Natural killer cell treated with Interleukin-12 subunit alpha and Interleukin-12 subunit beta and Interleukin-15 and Interleukin-18, amount 100 ng/mL, for 72 hours (primary cell): Measurements from ENCODE around the gene DLL1. TPM values are rescaled to one million over a fixed set of nuclear protein-coding genes. Genes with fewer than 3 reads are reported as not detected.

Source experiments
- ATAC-seq, 2 donors: fragments of 150-1000 bp; cut with Tn5 transposase in 1 of 2; sonication (Bioruptor Pico), chemical (Tn5 transposase) in 1 of 2; 2 replicates each; pipeline ENCODE4 v1.10.0; 2021
- DNase-seq: peaks from one replicate; pipeline ENCODE4 v3.0.0; 2022; ENCODE audit warnings: low spot score
- H3K27ac Mint-ChIP-seq, 2 donors: 1 replicate in 1 of 2; 2 replicates in 1 of 2; pipeline ENCODE4 v1.8.0; 2022; ENCODE audit warnings: mixed read lengths in 2 of 2, mild to moderate bottlenecking in 1 of 2, moderate library complexity in 1 of 2
- H3K27me3 Mint-ChIP-seq, 2 donors: 1 replicate in 1 of 2; 2 replicates in 1 of 2; pipeline ENCODE4 v1.8.0; 2022; ENCODE audit warnings: mixed read lengths in 2 of 2
- H3K36me3 Mint-ChIP-seq: one replicate; pipeline ENCODE4 v1.8.0; 2022; ENCODE audit warnings: mixed read lengths
- H3K4me1 Mint-ChIP-seq, 2 donors: 1 replicate in 1 of 2; 2 replicates in 1 of 2; pipeline ENCODE4 v1.8.0; 2022; ENCODE audit warnings: low read depth in 2 of 2, mixed read lengths in 2 of 2, mild to moderate bottlenecking in 1 of 2
- H3K4me3 Mint-ChIP-seq: one replicate; pipeline ENCODE4 v1.8.0; 2022; ENCODE audit warnings: mixed read lengths
- H3K9me3 Mint-ChIP-seq: 2 replicates; pipeline ENCODE4 v1.8.0; 2022; ENCODE audit warnings: mixed read lengths
- total RNA-seq, 2 donors: library from RNA; stranded (reverse); gene quantifications; one replicate each; pipeline ENCODE4 v1.2.3, GENCODE V29; 2022

The DLL1 gene
- total RNA-seq, 2 donors from 2014 or later: 0.12 to 0.61 TPM

- Mint-ChIP-seq H3K4me1 (peaks cover 34 to 38% of the 10 kb centered on the region in 2 donors), H3K27ac (peak within 1 kb of the TSS; percentile 96), H3K9me3 (no peaks in the 10 kb centered on the region), H3K4me3 (peak within 1 kb of the TSS; percentile 99), H3K27me3 (peaks cover 8 to 31% of the 10 kb centered on the region in 2 donors), H3K36me3 (peaks cover 21% of the 10 kb centered on the region)
- DNase-seq (peak; percentile 99), ATAC-seq (peak; percentile 97 to 98)
Measured at GRCh38 chr6:170306324-170307079, 15.6 kb upstream of the DLL1 start, which contains the start of gene FAM120B. FAM120B (plus strand) TSS chr6:170306758; CDS start chr6:170317391, 10,633 bp downstream.

GRCh38 chr6:170305805-170306323 lies 15.0 kb upstream of the DLL1 start:
- Mint-ChIP-seq H3K9me3 (no peaks in the 10 kb centered on the region), H3K27me3 (peaks cover 8 to 34% of the 10 kb centered on the region in 2 donors), H3K36me3 (peaks cover 23% of the 10 kb centered on the region), H3K4me3 (peak overlapping the region; percentile 99), H3K27ac (no peak overlapping the region), H3K4me1 (peaks cover 27 to 31% of the 10 kb centered on the region in 2 donors)
- no peak for ATAC-seq
- DNase-seq: no peak

DNA sequence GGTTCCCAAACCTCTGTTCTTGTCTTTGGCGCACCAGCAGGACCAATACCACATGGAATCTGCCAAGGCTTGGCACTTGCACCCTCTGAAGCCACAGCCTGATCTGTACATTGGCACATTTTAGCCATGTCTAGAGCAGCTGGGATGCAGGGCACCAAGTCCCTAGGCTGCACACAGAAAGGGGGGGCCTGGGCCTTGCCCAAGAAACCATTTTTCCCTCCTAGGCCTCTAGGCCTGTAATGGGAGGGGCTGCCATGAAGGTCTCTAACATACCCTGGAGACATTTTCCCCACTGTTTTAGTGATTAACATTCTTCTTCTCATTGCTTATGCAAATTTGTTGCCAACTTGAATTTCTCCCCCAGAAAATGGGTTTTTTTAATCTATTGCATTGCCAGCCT lies 10.3 kb upstream of the DLL1 start:
- ATAC-seq: no peak
- no peak overlapping the region for H3K27ac Mint-ChIP-seq
- no peak for DNase-seq

GRCh38 chr6:170298688-170299087 lies 7.8 kb upstream of the DLL1 start:
- peak; percentile 31 to 60 for ATAC-seq

More for the DNA sequence above, 10.3 kb upstream of the DLL1 start:
- Mint-ChIP-seq H3K9me3 (no peaks in the 10 kb centered on the region), H3K27me3 (peaks cover 13 to 54% of the 10 kb centered on the region in 2 donors), H3K36me3 (peaks cover 5% of the 10 kb centered on the region), H3K4me1 (peaks cover 0 to 2% of the 10 kb centered on the region in 2 donors), H3K4me3 (no peak overlapping the region)

DNA sequence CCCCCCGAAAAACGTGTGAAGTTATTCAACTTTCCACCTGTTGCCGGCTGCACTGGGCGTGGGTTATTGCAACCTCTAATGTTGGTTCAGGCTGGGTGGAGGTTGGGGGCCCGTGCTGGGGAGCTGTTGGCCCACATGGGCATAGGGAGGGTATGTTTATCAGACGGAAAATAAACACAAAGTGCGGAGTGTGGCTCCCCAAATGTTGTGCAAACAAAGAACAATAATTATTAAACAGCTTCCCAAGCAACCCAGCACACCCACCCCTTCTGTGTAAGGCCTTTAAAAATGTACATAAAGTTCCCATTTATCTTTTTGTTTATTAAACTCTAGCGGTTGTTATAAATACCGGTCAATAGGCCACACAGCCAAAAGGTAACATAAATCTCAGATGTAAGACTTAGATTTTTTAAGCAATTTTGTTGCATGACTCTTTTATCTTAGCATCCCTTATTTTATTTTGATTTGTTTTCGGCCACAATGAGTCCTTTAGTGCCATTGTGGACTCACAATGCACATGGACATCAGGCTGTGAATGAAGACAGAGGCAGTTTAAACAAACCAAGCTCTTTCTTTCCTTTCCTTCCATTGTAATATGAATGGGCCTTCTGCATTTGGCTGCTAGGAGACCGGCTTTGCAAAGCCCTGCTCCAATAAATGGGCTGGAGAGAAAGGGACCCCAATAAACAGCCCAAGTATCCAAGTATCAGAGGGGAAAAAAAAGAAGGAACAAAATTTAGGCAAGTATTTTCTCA lies 6.9 kb upstream of the DLL1 start:
- H3K27me3 Mint-ChIP-seq: peaks cover 31 to 54% of the 10 kb centered on the region in 2 donors
- peaks cover 6 to 12% of the 10 kb centered on the region in 2 donors for H3K4me1 Mint-ChIP-seq
- H3K27ac Mint-ChIP-seq: no peak overlapping the region
- H3K36me3 Mint-ChIP-seq: peaks cover 5% of the 10 kb centered on the region
- ATAC-seq (no peak), DNase-seq (no peak)
- no peak overlapping the region for H3K4me3 Mint-ChIP-seq
- H3K9me3 Mint-ChIP-seq: no peaks in the 10 kb centered on the region

More at GRCh38 chr6:170298688-170299087, 7.8 kb upstream of the DLL1 start:
- no peak for DNase-seq
- Mint-ChIP-seq H3K27ac (no peak overlapping the region), H3K4me1 (peaks cover 5 to 10% of the 10 kb centered on the region in 2 donors), H3K27me3 (peaks cover 28 to 54% of the 10 kb centered on the region in 2 donors), H3K4me3 (no peak overlapping the region), H3K9me3 (no peaks in the 10 kb centered on the region), H3K36me3 (peaks cover 5% of the 10 kb centered on the region)

- Mint-ChIP-seq H3K27me3 (peaks cover 35 to 55% of the 10 kb centered on the region in 2 donors), H3K27ac (no peak overlapping the region)
Measured at GRCh38 chr6:170296746-170297575, 6.1 kb upstream of the DLL1 start.

DNA sequence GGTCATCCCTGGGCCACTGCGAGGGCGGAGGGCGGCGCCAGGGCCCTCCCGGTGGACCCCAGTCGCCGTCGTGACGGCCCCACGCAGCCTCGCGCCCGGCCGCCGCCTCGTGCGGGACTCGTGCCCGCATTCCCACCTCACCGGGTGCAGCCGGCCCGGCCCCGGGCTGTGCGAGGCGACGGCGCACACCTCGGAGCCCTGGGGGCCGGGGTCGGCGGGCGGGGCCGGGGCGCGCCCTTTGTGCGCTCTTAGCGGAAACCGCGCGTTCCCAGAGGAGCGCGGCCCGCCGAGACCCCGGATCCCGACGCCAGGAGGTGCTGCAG lies 5.5 kb upstream of the DLL1 start:
- H3K4me1 Mint-ChIP-seq: peaks cover 16 to 21% of the 10 kb centered on the region in 2 donors
- H3K36me3 Mint-ChIP-seq: peaks cover under 1% of the 10 kb centered on the region
- DNase-seq: no peak
- H3K27me3 Mint-ChIP-seq: peaks cover 33 to 55% of the 10 kb centered on the region in 2 donors
- no peaks in the 10 kb centered on the region for H3K9me3 Mint-ChIP-seq
- no peak overlapping the region for H3K4me3 Mint-ChIP-seq
- H3K27ac Mint-ChIP-seq: no peak overlapping the region
- ATAC-seq: no peak

More at GRCh38 chr6:170296746-170297575, 6.1 kb upstream of the DLL1 start:
- peaks cover 11 to 17% of the 10 kb centered on the region in 2 donors for H3K4me1 Mint-ChIP-seq
- DNase-seq (no peak), ATAC-seq (no peak)
- H3K36me3 Mint-ChIP-seq: peaks cover 5% of the 10 kb centered on the region
- H3K9me3 Mint-ChIP-seq: no peaks in the 10 kb centered on the region
- no peak overlapping the region for H3K4me3 Mint-ChIP-seq

- peaks cover 16 to 21% of the 10 kb centered on the region in 2 donors for H3K4me1 Mint-ChIP-seq
- ATAC-seq (peak; percentile 58 to 64), DNase-seq (no peak)
- H3K9me3 Mint-ChIP-seq: no peaks in the 10 kb centered on the region
- H3K36me3 Mint-ChIP-seq: no peaks in the 10 kb centered on the region
- H3K27me3 Mint-ChIP-seq: peaks cover 33 to 52% of the 10 kb centered on the region in 2 donors
- peak overlapping the region; percentile 17 for H3K4me3 Mint-ChIP-seq
- no peak overlapping the region for H3K27ac Mint-ChIP-seq
Measured at GRCh38 chr6:170295510-170296422, 4.9 kb upstream of the DLL1 start.

- no peaks in the 10 kb centered on the region for H3K36me3 Mint-ChIP-seq
- no peaks in the 10 kb centered on the region for H3K9me3 Mint-ChIP-seq
- no peak for DNase-seq
- peaks cover 37 to 44% of the 10 kb centered on the region in 2 donors for H3K27me3 Mint-ChIP-seq
- no peak overlapping the region for H3K27ac Mint-ChIP-seq
- ATAC-seq: peak in 1 of 2 donors; percentile 2
- peaks cover 22 to 26% of the 10 kb centered on the region in 2 donors for H3K4me1 Mint-ChIP-seq
- H3K4me3 Mint-ChIP-seq: peak overlapping the region; percentile 55
Measured at GRCh38 chr6:170294813-170295509, 4.1 kb upstream of the DLL1 start.

GRCh38 chr6:170294298-170294730 lies 3.4 kb upstream of the DLL1 start:
- Mint-ChIP-seq H3K36me3 (no peaks in the 10 kb centered on the region), H3K4me3 (peak overlapping the region; percentile 55), H3K27ac (no peak overlapping the region), H3K27me3 (peaks cover 36 to 38% of the 10 kb centered on the region in 2 donors), H3K9me3 (no peaks in the 10 kb centered on the region), H3K4me1 (peaks cover 23 to 26% of the 10 kb centered on the region in 2 donors)
- DNase-seq (no peak), ATAC-seq (no peak)

- peaks cover 28% of the 10 kb centered on the region in 2 donors for H3K4me1 Mint-ChIP-seq
- no peak overlapping the region for H3K27ac Mint-ChIP-seq
- H3K4me3 Mint-ChIP-seq: peak overlapping the region; percentile 8
- peaks cover 38% of the 10 kb centered on the region in 2 donors for H3K27me3 Mint-ChIP-seq
- ATAC-seq (no peak), DNase-seq (no peak)
- no peaks in the 10 kb centered on the region for H3K9me3 Mint-ChIP-seq
- H3K36me3 Mint-ChIP-seq: peaks cover 3% of the 10 kb centered on the region
Measured at GRCh38 chr6:170293341-170294231, 2.7 kb upstream of the DLL1 start.
